OCI-LY7 (cell line): ENCODE measurements around the gene SERPINA12.

Experiments
- EZH2phosphoT487 ChIP-seq: fragments of 200-600 bp; sonication (generic); IDR thresholded peaks from 2 replicates; pipeline ENCODE4 v1.6.1; 2018; ENCODE audit warnings: low read depth, borderline replicate concordance, mild to moderate bottlenecking, mixed run types, antibody characterized with exemption, low read length, moderate library complexity, mixed read lengths
- TF ChIP-seq, protein P1 (sequence below): fragments of 200-600 bp; sonication (generic); conservative IDR thresholded peaks from 2 replicates; pipeline ENCODE4 v1.5.1; 2014; ENCODE audit warnings: mild to moderate bottlenecking, antibody characterized with exemption, low read length, moderate library complexity, mixed read lengths

DNA sequence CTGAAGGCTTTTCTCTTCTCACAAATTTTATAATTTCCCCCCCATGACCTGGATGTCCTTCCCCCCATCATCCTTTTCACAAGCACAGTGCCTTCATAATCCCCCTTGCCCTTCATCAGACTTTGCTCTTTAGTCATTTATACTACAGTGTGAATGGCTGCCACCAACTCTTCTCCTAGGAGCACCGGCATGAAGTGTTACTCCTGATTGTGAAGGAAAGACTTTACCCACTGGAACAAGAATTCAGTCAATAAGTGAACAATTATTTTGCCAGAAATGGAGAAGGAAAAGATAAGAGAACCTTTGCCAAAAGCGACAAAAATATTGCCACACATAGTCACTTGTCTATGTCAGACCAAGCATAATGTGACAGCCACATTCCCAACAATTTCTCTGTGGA lies 38.2 kb downstream of the SERPINA12 start:
- TF ChIP-seq, protein P1, sequence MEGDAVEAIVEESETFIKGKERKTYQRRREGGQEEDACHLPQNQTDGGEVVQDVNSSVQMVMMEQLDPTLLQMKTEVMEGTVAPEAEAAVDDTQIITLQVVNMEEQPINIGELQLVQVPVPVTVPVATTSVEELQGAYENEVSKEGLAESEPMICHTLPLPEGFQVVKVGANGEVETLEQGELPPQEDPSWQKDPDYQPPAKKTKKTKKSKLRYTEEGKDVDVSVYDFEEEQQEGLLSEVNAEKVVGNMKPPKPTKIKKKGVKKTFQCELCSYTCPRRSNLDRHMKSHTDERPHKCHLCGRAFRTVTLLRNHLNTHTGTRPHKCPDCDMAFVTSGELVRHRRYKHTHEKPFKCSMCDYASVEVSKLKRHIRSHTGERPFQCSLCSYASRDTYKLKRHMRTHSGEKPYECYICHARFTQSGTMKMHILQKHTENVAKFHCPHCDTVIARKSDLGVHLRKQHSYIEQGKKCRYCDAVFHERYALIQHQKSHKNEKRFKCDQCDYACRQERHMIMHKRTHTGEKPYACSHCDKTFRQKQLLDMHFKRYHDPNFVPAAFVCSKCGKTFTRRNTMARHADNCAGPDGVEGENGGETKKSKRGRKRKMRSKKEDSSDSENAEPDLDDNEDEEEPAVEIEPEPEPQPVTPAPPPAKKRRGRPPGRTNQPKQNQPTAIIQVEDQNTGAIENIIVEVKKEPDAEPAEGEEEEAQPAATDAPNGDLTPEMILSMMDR, result no peak
- no peak for TF ChIP-seq EZH2phosphoT487
